ENCODE data around the gene BCOR.

DNA sequence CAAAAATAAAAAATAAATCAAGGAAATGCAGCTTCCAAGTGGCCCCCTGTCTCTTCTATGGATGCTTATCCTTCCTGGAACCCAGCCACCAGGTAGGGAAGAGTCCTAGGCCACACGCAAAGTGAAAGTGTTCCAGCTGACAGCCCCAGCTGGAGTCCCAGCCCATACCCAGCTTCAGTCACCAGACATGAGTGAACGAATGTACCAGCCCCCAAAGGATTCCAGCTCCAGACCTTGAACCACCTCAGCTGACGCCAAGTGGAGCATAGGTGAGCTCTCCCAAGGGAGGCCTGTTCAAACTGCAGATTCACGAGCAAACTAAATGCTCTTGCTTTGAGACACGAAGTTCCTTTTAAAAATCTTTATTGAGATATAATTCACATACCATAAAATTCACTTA, 62.0 kb downstream of the BCOR start:
- TF ChIP-seq, protein P1, sequence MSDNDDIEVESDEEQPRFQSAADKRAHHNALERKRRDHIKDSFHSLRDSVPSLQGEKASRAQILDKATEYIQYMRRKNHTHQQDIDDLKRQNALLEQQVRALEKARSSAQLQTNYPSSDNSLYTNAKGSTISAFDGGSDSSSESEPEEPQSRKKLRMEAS (IDR thresholded peaks at IDR 0.05): no peak
- TF ChIP-seq POLR2AphosphoS5 (IDR thresholded peaks at IDR 0.05; ENCODE audit: low read depth, low read length) (no peak), EGR1 (IDR thresholded peaks at IDR 0.05; ENCODE audit: low read depth) (no peak), POLR2A (IDR thresholded peaks at IDR 0.05; ENCODE audit: borderline replicate concordance, extremely low read depth, insufficient read depth, insufficient read length) (no peak), SIN3A (IDR thresholded peaks at IDR 0.05; ENCODE audit: low read depth) (no peak), RAD21 (IDR thresholded peaks at IDR 0.05; ENCODE audit: low read depth) (no peak), SP1 (IDR thresholded peaks at IDR 0.05; ENCODE audit: low read depth) (no peak), JUND (IDR thresholded peaks at IDR 0.05) (no peak), EZH2phosphoT487 (IDR thresholded peaks at IDR 0.05; ENCODE audit: borderline replicate concordance) (no peak), EZH2 (IDR thresholded peaks at IDR 0.05) (no peak), FOSL1 (IDR thresholded peaks at IDR 0.05; ENCODE audit: low read depth) (no peak)
- TF ChIP-seq, protein P2, sequence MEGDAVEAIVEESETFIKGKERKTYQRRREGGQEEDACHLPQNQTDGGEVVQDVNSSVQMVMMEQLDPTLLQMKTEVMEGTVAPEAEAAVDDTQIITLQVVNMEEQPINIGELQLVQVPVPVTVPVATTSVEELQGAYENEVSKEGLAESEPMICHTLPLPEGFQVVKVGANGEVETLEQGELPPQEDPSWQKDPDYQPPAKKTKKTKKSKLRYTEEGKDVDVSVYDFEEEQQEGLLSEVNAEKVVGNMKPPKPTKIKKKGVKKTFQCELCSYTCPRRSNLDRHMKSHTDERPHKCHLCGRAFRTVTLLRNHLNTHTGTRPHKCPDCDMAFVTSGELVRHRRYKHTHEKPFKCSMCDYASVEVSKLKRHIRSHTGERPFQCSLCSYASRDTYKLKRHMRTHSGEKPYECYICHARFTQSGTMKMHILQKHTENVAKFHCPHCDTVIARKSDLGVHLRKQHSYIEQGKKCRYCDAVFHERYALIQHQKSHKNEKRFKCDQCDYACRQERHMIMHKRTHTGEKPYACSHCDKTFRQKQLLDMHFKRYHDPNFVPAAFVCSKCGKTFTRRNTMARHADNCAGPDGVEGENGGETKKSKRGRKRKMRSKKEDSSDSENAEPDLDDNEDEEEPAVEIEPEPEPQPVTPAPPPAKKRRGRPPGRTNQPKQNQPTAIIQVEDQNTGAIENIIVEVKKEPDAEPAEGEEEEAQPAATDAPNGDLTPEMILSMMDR (IDR thresholded peaks at IDR 0.05 in 2 of 3, conservative IDR thresholded peaks at IDR 0.05 in 1 of 3; ENCODE audit: borderline replicate concordance in 1 of 3, insufficient read depth in 1 of 3, low read depth in 2 of 3, low read length in 2 of 3): no peak
- TF ChIP-seq, protein P3, sequence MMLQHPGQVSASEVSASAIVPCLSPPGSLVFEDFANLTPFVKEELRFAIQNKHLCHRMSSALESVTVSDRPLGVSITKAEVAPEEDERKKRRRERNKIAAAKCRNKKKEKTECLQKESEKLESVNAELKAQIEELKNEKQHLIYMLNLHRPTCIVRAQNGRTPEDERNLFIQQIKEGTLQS (IDR thresholded peaks at IDR 0.05): no peak
